Calu3 (cell line): ENCODE results near the gene KRTAP10-1. TPM values are rescaled to one million over a fixed set of nuclear protein-coding genes. Genes with fewer than 3 reads are reported as not detected.

Experiments used
- BruUV-seq: library from RNA; stranded (reverse); fragments of 400-500 nt; replicated peaks from 2 replicates; lab custom pipeline; 2021; lab: Mats Ljungman, UMichigan
- CTCF ChIA-PET: fragments of 300-600 bp; sonication (Branson Sonifier 250); formaldehyde crosslinking; loops from one replicate; lab custom pipeline; 2022; ENCODE audit warnings: antibody characterized with exemption; lab: Charles Lee
- DNase-seq: peaks from one replicate; pipeline ENCODE4 v3.0.0; 2022
- H3K27ac Mint-ChIP-seq: one replicate; pipeline ENCODE4 v1.8.0; 2022; ENCODE audit warnings: mixed read lengths; ENCODE audit not compliant: unreplicated experiment
- H3K27me3 Mint-ChIP-seq: one replicate; pipeline ENCODE4 v1.8.0; 2022; ENCODE audit warnings: mixed read lengths; ENCODE audit not compliant: unreplicated experiment
- H3K36me3 Mint-ChIP-seq: one replicate; pipeline ENCODE4 v1.8.0; 2022; ENCODE audit warnings: mild to moderate bottlenecking, moderate library complexity, mixed read lengths; ENCODE audit not compliant: insufficient read depth, unreplicated experiment
- H3K4me1 Mint-ChIP-seq: one replicate; pipeline ENCODE4 v1.8.0; 2022; ENCODE audit warnings: mild to moderate bottlenecking, low read depth, mixed read lengths; ENCODE audit not compliant: unreplicated experiment
- H3K4me3 Mint-ChIP-seq: one replicate; pipeline ENCODE4 v1.8.0; 2022; ENCODE audit warnings: mild to moderate bottlenecking, low read depth, moderate library complexity, mixed read lengths; ENCODE audit not compliant: unreplicated experiment
- H3K9me3 Mint-ChIP-seq: one replicate; pipeline ENCODE4 v1.8.0; 2022; ENCODE audit warnings: low read depth, mixed read lengths; ENCODE audit not compliant: unreplicated experiment
- CTCF ChIP-seq: fragments of 200-600 bp; IDR thresholded peaks from one replicate; pipeline ENCODE4 v1.8.0; 2022; ENCODE audit warnings: antibody characterized with exemption; ENCODE audit not compliant: unreplicated experiment
- intact Hi-C: fragments of 100-400 bp; cut with micrococcal nuclease; formaldehyde crosslinking; loops from one replicate; pipeline ENCODE4 v1.10.0; 2022; ENCODE audit not compliant: unreplicated experiment
- total RNA-seq: library from RNA; stranded (reverse); gene quantifications from 2 replicates; pipeline ENCODE4 v1.2.3, GENCODE V29; 2022

Gene KRTAP10-1
- total RNA-seq, 1 experiment from 2014 or later, result not detected

DNA sequence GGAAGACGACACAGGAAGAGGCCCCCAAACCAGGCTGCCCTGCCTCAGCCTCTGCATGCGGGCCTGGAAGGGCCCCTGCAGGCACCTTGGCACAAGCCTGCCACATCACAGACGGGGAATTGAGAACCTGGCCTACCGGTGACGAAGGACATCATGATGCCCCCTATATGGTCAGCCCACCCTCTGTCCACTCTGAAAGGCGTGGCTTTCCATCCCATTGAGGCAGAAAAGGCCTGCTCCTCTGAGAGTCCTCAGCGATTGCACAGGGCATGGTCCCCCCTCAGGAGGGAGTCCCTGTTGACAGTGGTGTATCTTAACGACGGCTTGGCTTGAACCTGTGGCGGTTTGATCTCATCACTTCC, 11.4 kb downstream of the KRTAP10-1 start:
- H3K4me1 Mint-ChIP-seq, result no peaks in the 10 kb centered on the region
- BruUV-seq, result no TSS peak
- no peak overlapping the region for H3K27ac Mint-ChIP-seq
- TF ChIP-seq CTCF, result no peak
- intact Hi-C loops, result no loop called here
- H3K27me3 Mint-ChIP-seq, result peaks cover 41% of the 10 kb centered on the region
- CTCF ChIA-PET, result no interaction called here
- H3K4me3 Mint-ChIP-seq, result no peak overlapping the region
- no peaks in the 10 kb centered on the region for H3K9me3 Mint-ChIP-seq
- H3K36me3 Mint-ChIP-seq, result no peaks in the 10 kb centered on the region
- DNase-seq, result no peak

GRCh38 chr21:44527983-44528633, 11.9 kb downstream of the KRTAP10-1 start:
- H3K27me3 Mint-ChIP-seq, result peaks cover 41% of the 10 kb centered on the region
- no peak overlapping the region for H3K4me3 Mint-ChIP-seq
- H3K9me3 Mint-ChIP-seq, result no peaks in the 10 kb centered on the region
- no peak overlapping the region for H3K27ac Mint-ChIP-seq
- BruUV-seq, result no TSS peak
- no peaks in the 10 kb centered on the region for H3K4me1 Mint-ChIP-seq
- no peaks in the 10 kb centered on the region for H3K36me3 Mint-ChIP-seq
- no peak for TF ChIP-seq CTCF
- DNase-seq, result no peak
- CTCF ChIA-PET, result no interaction called here
- intact Hi-C loops, result no loop called here

DNA sequence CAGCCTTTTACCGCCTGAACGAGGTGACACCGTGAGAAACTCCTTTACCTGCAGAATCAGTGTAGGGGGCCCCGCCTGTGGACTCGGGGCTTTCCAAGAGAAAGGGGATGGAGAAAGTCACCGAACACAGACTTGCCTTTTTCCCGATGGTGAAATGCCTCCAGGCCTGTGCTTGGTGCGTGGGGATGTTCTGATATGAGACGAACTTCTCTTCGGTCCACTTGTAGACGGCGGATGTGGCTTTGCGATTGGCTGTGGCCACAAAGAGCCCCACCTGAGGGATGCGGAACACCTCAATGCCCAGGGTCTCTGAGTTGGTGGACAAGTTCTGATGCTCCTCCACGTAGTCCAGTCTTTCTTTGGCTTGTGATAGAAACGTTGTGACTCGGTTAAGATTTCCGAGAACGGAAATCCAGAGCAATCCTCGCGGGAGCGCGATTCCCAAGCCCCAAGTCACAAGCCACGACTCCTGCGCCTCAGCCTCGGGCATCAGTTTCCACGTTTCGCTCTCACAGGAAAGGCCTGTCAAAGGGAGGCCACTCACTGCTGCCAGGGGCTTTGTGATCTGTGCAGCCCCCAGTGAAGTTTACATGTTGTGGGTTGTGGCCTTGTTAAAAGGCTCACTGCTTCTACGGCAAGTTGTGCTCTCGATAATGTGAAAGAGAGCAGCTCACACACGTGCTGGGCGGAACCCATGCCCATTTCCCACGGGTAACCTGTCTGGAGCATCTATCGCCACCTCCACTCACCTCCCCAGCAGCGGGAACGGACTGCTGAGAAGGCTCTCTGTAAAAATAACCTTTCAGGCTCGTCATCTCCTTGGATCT, 12.6 kb downstream of the KRTAP10-1 start:
- no peak for TF ChIP-seq CTCF
- Mint-ChIP-seq H3K4me3 (no peak overlapping the region), H3K27ac (no peak overlapping the region), H3K27me3 (peaks cover 38% of the 10 kb centered on the region), H3K9me3 (no peaks in the 10 kb centered on the region), H3K4me1 (no peaks in the 10 kb centered on the region), H3K36me3 (no peaks in the 10 kb centered on the region)
- CTCF ChIA-PET, result no interaction called here
- no peak for DNase-seq
- intact Hi-C loops, result no loop called here
- no TSS peak for BruUV-seq

DNA sequence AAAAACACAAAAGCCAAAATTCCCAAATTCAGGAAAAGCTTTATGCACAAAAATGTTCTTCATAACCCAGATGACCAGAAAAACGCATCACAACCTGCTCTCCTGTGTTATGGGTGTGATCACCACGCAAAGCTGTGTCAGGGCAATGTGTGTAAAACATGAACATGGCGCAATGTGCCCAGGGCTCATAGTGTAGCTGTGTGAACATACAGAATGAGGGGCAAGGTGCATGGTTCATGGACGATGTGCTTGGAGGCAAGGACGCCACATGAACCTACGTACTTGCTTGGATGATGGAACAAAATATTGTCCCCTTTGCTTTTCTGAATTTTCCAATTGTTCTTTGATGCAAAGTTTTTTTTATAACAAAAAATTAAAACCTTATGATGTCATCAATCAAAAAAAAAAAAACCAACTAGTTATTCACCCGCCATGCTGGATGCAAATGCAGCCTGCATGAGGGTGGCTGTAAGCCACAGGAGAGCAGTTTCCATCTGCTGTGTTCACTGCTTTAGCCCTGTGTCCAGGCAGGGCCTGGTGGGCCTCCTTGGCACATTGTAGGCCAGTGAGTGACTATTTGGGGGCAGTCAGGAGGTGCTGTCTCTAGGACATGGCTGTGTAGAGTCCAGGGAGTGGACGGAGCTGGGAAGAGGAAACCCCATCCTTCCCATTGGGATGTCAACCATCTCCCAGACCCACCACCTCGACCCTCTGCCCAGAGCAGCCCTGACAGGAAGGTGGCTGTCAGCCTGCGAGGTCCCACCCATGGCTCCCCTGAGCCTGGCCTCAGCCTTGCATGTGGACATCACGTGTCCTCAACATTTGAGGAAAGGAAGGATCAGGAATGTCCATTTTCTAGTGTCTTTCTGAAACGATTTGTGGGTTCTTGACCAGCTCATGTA, 13.6 kb downstream of the KRTAP10-1 start:
- H3K36me3 Mint-ChIP-seq, result no peaks in the 10 kb centered on the region
- H3K9me3 Mint-ChIP-seq, result no peaks in the 10 kb centered on the region
- no TSS peak for BruUV-seq
- CTCF ChIA-PET, result no interaction called here
- no peak for TF ChIP-seq CTCF
- DNase-seq, result no peak
- peaks cover 28% of the 10 kb centered on the region for H3K27me3 Mint-ChIP-seq
- no peak overlapping the region for H3K27ac Mint-ChIP-seq
- intact Hi-C loops, result no loop called here
- H3K4me3 Mint-ChIP-seq, result no peak overlapping the region
- H3K4me1 Mint-ChIP-seq, result no peaks in the 10 kb centered on the region
